Mucosa of gallbladder (tissue), 1 donor: ENCODE results near the gene SRSF4. TPM values are rescaled to one million over a fixed set of nuclear protein-coding genes. Genes with fewer than 3 reads are reported as not detected.

ENCODE experiments used
- DNase-seq: peaks from one replicate; pipeline ENCODE4 v3.0.0-alpha.2; 2020; ENCODE audit warnings: low spot score
- total RNA-seq: library from RNA; stranded (reverse); gene quantifications from one replicate; pipeline ENCODE4 v1.2.1, GENCODE V29; 2021
- donor health status: DM: no; HTN: no; CAD: no.

The SRSF4 gene
- total RNA-seq, 1 donor from 2014 or later = 78.0 TPM

DNA sequence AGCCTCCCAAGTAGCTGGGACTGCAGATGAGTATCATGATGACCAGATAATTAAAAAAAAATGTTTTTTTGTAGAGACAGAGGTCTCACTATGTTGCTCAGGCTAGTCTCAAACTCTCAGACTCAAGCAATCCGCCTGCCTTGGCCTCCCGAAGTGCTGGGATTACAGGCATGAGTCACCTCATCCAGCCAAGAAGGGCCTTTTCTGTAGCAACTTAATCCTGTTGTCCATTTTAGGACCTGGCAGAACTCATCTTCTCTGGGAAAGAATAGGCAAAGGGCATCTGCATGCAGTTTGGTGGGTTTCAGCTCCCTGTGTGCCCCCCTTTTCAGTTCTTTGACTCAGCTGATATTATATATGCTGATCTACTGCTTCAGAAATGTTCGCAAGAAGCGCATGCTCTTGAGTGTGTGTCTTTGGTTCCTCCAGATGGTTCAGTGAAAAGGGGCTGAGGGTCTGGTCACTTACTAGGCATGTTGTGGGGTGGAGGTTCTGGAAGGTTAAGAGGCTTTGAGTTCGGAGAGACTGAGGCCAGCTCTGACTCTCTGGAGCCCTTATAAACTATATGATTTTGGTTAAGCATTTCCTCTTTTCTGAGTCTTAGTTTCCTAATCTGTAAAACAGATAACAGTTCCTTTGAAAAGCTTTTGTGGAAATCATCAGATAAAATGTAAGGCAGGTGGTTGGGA lies 19.4 kb upstream of the SRSF4 start:
- DNase-seq = no peak

- no peak for DNase-seq
Measured at GRCh38 chr1:29197993-29198392, 16.3 kb upstream of the SRSF4 start.

- peak; percentile 43 for DNase-seq
Measured at GRCh38 chr1:29197590-29197924, 15.9 kb upstream of the SRSF4 start.

DNA sequence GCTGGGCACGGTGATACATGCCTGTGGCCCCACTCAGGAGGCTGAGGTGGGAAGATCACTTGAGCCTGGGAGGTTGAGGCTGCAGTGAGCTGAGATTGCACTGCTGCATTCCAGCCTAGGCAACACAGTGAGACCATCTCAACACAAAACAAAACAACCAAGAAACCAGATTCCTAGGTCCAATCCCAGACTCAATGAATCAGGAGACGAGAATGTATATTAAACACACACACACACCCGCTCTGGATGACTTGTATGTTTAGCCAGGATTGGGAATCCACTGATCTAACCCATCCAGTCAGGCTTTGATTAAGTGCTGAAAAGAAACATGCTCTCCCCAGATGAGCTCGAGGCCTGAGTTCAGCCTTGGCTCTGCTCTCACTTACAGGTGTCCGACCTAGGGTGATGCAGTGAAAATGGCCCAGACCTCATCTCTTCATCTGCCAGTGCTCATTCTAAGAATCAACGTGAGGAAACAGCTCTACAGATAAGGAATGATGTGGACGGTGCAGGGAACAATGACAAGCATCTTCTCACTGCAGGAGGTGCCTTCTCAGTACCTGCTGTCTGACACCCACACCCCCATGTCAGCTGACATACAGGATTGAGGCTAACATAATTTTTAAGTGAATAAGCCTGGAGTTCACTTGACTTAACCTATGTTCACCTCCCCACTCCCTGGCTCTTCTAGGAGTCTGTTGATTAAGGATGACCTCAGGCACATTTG lies 15.3 kb upstream of the SRSF4 start:
- DNase-seq = no peak

- DNase-seq = no peak
Measured at GRCh38 chr1:29195881-29196291, 14.2 kb upstream of the SRSF4 start.

DNA sequence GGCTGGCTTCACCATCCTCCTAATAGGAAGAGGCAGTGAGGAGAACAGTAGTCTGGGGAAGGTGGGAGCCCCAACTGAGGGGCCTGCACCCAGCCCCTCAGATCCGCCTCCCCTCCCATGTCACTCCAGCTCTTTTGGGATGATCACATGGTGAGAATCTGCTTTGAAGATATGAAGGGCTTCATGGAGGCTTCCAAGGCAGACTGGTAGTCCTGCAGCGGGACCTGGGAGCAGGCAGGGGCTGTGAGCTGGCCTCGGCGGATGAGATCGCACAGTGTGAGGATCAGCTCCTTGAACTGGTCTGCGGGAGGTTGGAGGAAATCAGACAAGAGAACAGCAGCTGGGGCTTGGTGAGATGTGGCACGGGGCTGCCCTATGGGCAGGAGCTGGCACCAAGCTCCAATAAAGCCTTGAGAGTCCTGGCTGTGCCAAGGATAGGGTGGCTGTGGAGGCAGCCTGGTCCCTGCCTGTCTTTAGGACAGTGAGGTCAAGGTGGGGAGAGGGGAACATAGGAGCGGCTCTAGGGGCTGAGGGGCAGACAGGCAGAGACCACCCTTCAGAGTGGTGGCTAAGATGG lies 12.3 kb upstream of the SRSF4 start:
- DNase-seq = no peak

GRCh38 chr1:29190718-29191117 lies 9.0 kb upstream of the SRSF4 start:
- DNase-seq = no peak

DNA sequence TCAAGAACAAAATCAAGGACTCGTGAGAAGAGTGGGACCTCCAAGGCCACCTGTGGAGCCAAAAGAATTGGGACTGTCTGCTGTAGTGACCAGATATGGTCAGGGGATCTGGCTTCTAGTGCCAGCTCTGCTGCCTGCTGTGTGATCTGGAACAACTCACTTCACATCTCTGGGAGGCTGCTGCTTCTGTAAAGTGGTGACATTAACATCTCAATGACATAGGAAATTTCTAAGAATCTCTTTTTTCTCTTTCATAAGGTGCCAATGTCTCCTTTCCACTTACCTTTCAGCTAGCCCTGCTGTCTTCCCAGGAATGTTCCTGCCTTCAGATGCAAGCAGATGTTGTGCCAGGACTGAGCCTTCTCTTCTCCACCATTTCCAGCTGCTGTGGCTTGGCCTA lies 5.0 kb upstream of the SRSF4 start:
- DNase-seq = no peak

GRCh38 chr1:29186252-29186651 lies 4.6 kb upstream of the SRSF4 start:
- DNase-seq = no peak

- no peak for DNase-seq
Measured at GRCh38 chr1:29183287-29183686, 1.6 kb upstream of the SRSF4 start.

GRCh38 chr1:29180497-29181412 lies 945 bp downstream of the SRSF4 start:
- DNase-seq = no peak

- DNase-seq = no peak
Measured at GRCh38 chr1:29179641-29180184, 2.0 kb downstream of the SRSF4 start.

DNA sequence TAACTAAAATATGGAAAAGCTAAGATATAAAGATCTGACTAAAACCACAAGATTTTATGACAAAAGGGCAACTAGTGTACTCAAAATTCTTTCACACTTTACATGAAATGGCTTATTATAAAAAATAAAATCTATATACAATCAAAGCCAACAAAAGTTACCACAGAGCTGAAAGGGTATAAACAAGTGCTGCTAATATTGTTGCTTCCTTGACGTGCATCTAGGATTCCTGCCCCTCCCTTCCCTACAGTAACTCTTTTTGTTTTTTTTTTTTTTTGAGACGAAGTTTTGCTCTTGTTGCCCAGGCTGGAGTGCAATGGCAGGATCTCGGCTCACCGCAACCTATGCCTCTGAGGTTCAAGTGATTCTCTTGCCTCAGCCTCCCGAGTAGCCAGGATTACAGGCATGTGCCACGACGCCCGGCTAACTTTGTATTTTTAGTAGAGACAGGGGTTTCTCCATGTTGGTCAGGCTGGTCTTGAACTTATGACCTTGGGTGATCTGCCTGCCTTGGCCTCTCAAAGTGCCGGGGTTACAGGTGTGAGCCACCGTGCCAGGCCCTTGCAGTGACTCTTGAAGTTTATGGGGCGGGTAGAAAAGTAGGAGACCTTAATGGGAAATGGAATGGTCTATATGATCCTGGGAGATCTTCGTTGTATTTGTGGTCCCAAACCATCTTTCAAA lies 4.5 kb downstream of the SRSF4 start:
- no peak for DNase-seq

DNA sequence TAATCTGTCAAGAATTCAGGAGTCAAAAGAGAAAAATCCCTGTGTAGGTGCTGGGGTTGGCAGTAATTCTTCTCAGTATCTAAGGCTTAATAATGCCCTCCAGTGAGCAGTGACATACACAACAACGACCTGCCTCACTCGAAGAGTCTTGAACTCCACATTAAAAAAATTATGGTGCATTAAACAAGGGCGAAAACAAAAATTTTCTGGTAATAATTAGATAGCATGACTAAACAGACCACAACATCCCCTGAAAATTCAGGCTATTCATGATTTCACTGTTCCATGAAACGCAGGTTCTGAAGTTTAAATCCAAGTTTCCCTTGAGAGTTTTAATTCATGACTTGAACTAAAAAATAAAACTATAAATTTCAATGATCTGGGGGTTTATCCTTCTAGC lies 5.1 kb downstream of the SRSF4 start:
- no peak for DNase-seq

- DNase-seq = no peak
Measured at GRCh38 chr1:29172415-29172939, 9.2 kb downstream of the SRSF4 start.

- no peak for DNase-seq
Measured at GRCh38 chr1:29171521-29171920, 10.2 kb downstream of the SRSF4 start.

GRCh38 chr1:29171089-29171488 lies 10.6 kb downstream of the SRSF4 start:
- DNase-seq = no peak

DNA sequence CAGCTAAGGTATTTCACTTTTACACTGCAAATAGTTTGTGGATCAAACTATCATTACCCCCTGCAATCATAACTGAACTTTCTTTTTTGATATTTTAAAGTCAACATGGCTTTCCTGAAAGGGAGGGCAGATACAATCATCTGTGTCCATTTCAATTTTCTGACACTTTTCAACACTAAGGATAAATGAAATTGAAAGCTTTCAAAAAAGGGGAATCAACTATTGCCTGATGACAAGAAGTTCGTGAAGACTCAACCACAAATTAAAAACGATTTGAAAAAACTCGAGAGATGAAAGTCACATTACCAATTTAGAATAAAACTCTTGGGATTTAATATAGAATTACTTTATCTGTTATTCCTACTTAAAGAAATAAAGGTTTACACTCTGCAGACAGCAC lies 11.7 kb downstream of the SRSF4 start:
- no peak for DNase-seq

DNA sequence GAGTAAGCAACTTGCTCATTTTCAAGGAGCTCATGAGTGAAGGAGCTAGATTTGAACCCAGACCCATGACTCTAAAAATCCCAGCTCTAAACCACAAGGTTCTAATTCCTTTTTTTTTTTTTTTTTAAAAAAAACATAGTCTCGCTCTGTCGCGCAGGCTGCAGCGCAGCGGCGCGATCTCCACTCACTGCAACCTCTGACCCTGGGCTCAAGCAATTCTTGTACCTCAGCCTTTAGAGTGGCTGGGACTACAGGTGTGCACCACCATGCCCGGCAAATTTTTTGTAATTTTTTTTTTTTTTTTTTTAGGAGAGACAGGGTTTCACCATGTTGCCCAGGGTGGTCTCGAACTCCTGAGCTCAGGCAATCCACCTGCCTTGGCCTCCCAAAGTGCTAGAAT lies 13.8 kb downstream of the SRSF4 start:
- no peak for DNase-seq

DNA sequence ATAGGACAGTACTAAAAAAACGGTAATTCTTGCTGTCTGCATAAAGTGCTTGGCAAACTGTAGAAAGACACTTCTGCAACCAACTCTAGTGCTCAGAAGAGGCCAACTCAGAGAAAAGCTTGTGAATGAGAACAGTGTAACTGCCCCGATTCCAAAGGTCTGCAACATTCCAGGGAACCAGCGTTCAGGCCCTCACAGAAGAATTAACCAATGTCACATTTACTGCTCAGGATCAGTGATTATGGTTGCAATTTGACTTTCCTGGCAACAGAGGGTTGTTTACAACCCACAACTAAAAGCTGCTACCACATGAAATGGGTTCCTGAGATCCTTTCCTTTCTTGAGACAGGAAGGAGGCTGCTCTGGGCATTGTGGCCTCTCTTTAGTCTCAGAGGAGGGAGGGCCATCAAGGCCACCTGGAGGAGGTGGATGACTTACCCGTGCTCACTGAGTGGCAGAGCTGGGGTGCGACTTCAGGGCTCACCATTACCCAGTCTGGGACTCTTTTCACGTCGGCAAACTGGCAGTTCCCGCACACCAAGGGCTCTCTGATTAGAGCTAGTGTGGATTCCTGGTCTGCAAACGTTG lies 15.3 kb downstream of the SRSF4 start:
- no peak for DNase-seq

- DNase-seq = no peak
Measured at GRCh38 chr1:29164588-29164987, 17.1 kb downstream of the SRSF4 start.
